HG02623 (cell line): Measurements from ENCODE around the gene PLAA.
A peak's percentile ranks its signal among the peaks of the same experiment; 100 is the strongest.

Experiments
- ATAC-seq: cut with Tn5 transposase; IDR thresholded peaks from one replicate; pipeline ENCODE4 v1.9.1; 2021; ENCODE audit warnings: moderate library complexity; ENCODE audit not compliant: unreplicated experiment

The PLAA gene

DNA sequence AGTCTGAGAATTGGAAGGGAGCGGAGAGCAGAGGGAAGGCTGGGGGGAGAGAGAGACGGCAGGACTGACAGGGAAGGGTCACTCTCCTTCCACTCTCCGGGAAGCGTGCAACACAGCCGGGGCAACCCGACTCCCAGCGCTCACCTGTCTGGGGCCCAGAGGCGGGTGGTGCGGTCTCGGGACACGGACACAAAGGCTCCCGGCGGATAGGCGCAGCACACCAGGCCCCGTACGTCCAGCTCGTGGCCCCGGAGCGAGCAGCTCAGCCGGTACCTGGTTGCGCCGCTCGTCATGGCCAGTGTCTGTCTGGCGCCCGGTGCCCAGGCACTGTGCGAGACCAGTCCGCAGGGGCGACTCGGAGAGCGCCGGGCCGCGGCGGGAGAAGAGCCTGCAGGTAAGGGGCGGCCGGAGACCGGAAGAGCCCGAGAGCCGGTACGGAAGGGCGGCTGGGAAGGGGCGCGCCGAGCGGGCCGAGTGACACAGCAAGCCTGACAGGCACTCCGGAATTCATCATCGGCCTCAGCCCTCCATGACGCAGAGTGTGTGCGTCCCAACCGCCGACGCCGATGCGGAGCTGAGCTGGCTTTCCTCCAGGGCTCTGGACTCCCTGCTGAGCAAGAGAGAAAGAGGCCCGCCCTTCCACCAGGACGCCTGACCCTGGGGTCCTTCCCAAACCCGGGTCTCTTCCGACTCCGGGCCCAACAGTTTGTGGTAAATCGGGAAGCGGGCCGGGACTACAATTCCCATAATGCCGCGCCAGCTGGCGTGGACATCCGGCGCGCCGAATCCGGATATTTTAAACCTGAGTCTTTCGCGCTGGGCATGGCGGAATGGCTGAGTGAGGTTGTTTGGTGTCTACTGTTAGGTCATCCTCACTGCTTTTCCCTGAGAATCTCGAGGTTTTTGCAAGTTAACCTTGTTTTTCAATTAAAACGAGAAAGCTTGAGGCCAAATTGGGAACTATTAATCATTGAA is at the start of gene PLAA:
Gene PLAA (minus strand): TSS at position 490 of the 975 bp plus-strand sequence. CDS start 197 bp downstream, at position 293.
- ATAC-seq, result peak; percentile 99

DNA sequence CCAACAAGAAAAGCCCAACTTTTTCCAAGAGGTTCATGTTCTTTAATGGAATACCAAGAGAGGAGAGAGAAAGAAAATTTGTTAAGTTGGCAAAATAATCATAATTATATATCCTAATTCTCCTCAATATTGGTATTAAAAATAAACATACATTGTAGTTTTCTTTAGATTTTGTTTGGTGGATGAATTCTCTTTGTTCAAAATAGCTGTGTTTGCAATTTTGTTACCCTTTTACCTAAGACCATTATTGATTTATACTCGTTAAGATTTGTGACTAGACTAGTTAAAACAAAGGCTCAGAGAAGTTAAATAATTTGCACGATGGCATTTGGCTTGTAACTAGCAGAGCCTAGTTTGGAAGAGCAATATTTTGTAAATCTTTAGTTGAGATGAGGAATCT is 48.8 kb upstream of the PLAA start:
- no peak for ATAC-seq

DNA sequence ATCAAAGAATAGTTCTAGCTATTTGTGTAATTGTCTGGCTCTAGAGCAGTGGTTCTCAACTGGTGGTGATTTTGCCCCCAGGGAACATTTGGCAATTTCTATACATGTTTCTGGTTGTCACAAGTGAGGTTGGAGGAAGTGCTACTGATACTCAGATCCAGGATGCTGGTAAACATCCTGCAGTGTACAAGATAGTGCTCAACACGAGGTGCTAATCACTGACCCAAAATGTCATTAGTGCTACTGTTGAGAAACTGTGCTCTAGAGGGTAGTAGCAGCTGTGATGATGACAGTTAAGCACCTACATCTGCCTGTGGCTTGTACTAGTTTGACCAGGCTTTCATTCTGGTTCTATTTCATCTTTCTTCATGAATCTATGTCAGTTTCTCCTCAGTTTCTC is 36.3 kb upstream of the PLAA start:
- peak; percentile 61 for ATAC-seq

DNA sequence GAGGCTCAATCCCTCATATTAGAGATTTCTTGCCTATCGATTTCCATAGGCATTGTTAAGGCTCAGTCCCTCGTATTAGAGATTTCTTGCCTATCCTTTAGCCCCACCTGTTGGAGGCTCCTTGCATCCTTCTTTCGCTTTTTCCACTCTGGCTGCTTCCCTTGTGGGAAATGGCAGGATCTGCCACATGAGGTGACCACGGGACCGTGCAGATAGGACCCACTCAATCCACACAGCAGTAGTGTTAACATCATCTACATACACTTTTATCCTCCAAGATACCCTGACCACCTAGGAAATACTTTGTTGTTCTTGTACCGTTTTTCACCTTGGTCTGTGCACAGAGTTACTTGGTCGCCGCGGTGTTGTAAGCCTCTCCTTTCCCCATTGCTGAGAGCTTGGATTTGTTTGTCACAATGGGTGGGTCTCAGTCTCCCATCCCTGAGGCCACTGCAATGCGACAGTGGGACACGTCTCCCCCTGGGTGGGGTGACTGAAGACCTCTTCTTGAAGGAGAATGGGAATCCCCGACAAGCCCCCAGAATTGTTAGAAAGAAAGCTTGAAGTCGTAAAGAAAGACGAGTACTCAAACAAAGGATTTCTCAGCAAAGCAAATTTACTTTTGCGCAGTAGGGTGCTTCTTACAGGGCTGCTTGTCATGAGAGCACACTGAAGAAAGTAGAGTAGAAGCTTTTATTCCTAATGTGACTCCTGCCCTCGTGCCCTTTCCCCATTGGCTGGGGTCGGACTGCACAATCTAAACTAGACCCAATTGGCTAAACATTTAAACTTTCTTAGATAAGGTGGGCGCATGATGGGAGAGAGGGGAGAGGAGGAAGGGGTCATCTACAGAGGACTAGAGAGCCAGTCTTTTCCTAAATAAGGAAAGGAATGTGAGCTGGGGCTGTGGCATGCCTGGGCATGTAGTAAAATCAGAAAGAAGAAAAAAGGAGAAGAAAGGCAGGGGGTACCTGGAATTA is 29.0 kb upstream of the PLAA start:
- ATAC-seq, result no peak

DNA sequence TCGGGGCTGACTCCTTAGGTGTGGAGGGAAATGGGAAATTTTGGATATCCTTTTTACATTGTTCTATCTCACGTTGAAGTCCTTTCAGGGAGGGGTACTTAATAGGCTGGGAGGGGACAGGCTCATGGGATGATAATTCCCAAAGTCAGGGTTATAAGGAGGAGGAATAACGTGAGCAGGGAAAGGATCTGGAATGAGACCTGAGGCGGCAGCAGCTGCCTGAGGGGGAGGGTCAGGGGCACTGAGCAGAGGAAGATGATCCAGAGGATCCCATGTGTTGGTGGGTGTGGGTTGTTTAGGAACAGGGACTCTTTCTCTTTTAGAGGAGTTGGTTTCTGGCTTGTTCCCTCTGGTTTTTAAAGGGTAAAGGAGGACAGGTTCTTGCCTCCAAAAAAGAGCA is 27.9 kb upstream of the PLAA start:
- ATAC-seq, result no peak

DNA sequence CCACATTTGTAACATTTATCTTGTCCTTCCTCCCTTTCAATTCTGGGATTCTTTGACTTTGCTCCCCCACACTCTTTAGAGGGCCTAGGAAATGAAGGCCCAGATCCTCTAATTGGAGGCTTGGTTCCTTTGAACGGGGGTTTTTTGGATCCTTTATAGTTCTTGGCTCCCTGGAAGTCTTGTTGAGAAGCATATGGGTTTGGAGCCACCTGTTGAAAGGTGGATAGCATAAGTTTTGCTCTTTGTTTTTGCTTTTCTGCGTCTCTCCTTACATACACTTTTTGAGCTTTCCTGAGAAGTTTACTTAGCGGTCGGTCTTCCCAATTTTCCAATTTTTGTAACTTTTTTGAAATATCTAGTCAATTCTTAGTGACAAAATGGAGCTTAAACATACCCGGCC is 26.9 kb upstream of the PLAA start:
- no peak for ATAC-seq

DNA sequence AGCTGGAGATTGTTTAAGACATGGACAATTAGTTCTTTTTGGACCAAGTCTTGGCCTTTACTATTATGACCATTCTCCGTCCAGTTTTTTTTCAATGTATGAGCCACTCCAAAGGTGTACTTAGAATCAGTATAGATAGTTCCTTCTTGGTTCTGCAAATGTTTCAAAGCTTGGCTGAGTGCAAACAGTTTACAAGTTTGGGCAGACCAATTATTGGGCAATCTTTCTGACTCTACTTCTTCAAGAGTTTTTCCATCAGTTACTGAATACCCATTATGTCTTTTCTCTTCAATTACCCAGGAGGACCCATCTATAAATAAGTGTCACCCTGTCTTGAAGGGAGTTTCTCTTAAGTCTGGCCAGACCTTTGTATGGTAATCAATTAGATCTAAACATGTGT is 24.7 kb upstream of the PLAA start:
- no peak for ATAC-seq

DNA sequence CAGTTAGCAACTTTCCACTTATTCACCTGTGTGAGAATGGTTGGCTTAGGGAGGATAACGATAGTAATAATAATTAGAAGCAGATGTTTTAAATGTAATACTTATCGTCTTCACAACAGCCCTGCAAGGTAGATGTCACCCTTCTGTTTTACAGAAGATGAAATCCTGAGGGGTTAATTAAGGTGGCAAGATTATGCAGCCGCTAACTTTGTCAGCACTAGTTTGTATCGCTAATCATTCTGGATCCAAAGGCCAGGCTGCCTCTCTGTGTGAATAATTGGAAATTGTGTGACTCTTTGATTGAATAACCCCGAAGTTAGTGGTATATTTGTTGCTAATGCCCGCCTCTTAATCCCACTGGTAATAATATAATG is 9.8 kb upstream of the PLAA start:
- ATAC-seq, result no peak

DNA sequence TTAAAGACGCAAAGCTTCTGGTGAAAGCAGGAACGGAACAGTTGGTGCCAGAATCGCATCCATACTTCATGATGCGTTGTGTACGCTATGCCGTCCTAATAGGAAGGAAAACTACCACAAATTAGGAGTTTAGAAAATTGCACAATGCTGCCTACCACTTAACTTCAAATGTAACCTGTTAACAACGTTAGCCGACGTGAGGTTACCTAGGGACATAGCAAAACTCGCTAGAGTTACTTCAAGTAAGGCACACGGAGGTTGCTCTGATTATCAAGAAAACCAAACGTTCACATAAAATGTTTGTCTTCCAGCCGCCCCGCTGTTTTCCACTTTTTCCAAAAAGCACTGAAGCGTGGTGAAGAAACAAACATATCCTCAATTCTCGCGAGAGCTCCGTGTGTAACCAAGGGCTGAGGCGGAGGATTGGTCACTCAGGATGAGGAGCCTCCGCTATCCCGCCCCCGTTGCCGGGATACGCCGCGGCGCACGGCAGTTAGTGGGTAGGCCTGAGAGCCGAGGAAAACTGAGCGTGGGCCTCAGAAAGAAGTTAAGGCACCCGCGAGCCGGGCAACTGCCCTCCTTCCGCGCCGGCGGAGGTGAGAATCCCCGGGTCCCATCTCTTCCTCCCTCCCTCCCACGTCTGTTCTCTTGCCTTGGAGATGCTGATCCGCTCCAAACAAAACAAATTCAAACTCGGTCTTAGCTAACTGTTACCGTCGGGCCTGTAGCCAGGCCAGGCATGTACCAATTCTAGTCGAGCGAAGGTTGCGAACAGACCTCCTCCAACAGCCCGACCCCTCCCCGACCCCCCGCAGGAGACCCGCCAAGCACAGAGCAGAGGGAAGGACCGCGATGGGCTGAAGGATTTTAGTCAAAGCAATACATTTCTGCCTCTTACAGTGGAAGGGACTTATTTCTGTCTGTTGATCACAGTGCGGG is 9.1 kb upstream of the PLAA start, which contains the start of gene IFT74:
Gene IFT74 (plus strand): TSS at position 492 of the 939 bp plus-strand sequence. CDS start 5,556 bp downstream, outside the sequence.
- peak; percentile 100 for ATAC-seq

DNA sequence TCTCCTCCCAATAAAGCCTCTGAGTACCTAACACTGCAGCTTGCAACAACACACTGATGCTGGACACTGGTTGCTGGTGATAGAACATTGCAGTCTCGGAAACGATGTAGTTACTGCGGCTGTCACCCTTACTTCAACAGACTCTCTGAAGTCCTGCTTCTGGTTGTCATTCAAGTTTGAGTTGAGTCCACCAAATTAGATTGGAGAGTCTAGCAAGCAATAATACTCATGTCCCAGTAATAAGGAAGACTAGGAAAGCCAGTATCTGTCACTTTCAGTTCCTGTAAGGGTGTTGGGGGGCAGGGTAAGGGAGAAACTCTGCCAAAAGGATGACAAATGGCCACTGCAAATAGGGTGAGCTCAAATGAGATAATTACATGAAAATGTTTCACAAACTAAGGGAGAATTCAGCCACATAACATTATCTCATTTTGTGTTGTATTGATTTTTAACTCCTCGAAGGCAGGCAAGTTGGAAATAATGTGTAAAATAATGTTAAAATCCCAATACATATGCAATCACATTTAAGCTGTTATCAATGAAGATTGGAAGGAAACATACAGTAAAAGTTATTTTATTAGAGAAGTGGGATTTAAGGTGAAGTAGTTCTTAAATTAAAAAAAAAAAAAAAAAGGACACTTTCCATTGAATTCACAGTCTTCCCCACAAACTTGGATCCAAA is 8.3 kb upstream of the PLAA start:
- no peak for ATAC-seq

DNA sequence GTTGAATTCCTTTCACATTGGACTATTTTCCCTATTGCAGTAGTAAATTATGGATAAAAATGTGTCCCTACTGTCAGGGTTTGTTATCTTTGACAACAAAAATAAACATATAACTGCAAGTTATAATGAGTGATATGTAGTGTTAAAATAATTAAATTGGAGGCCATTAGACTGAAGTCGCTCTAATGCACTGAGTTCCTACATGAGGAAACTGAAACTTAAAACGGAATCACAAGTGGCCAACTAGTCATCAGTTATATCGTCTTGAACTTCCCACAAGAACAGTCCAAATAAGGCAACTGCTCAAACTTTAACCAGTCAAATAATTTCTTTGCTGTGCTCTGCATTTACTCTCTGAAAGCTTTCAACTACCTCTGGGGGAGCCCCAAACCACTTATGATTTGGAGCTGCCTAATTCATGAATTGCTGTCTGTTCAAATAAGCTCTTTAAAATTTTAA is 7.0 kb upstream of the PLAA start:
- ATAC-seq, result no peak

DNA sequence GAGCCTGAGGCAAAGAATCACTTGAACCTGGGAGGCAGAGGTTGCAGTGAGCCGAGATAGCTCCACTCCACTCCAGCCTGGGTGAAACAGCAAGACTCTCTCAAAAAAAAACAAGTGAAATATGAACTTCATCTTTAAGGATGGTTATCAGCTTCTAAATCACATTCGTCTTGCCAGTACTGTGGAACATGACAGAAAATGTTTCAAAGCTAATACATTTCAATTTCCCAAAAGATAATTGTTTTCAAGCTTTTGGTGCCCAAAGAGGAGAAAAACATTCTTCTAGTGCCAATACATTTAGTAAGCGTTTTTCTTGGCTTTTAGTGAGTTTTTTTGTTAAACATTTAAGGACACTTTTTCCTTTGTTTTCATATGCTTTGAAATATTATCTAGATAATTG is 4.8 kb upstream of the PLAA start:
- ATAC-seq, result no peak

DNA sequence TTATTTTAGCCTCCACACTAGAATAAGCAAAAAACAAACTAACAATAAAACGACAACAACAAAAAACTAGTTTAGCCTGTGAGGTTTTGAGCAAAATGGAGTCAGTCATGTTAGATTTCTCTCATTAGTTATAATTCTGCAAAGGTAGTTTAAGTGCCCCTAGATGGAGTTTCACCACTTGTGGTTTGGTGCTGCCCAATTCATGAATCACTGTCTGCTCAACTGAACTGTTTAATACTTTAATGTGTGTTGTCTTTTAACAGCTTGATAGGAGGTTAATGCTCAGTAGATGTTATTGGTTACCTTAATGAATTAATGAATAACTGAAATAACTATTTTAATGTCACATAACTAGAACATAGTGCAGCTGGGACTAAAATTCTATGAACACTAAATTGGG is 3.5 kb upstream of the PLAA start:
- ATAC-seq, result no peak

DNA sequence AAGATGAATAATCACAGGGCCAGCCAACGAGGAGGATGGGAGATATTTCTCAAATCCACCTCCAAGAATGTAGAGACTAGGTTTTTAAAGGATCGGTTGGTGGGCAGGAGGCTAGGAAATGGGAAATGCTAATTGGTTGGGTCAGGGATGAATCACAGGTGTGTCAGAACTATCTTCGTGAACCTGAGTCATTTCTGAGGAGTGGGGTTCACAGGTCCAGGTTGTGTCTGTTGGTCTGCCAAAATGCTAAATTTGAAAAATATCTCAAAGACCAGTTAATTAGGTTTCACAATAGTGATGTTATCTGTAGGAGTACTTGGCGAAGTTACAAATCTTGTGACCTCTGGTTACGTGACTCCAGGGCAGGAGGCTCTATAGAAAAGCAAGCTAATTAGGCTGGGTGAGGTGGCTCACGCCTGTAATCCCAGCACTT is 2.6 kb upstream of the PLAA start:
- no peak for ATAC-seq

DNA sequence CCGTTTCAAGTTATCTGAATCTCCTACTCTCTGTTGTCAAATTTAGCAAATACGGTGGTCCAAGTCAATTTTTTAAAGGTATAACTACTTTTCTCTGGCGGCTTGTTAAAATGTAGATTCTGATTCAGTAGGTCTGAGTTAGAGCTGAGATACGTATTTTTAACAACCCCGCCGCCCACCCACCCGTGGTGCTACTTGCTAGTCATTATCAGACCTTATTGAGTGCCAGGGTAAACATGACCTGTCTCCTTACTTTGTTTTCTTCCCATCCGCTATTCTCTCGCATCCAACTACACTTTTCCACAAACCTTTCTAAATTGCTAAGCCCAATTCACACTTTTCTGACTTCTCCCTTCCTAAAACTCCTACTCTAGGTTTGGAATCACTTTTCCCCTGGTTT is 694 bp upstream of the PLAA start:
- no peak for ATAC-seq

DNA sequence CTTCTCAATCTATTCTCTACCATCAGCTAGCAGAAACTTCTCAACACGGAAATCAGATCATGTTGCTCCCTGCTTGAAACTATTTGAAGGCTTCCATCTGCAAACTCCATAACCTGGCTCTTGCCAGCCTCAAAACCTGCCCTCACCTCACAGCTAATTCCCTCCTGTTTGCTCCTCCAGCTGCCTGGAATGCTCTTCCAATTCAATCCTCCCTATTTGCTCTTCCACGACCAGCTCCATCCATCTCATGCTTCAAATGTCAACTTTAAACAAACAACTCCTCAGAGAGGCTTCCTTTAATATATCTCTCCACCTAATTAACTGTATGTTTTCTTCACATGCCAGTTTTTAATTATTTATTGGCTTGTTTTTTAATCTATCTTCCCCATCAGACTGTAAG is 1.5 kb downstream of the PLAA start:
- no peak for ATAC-seq

DNA sequence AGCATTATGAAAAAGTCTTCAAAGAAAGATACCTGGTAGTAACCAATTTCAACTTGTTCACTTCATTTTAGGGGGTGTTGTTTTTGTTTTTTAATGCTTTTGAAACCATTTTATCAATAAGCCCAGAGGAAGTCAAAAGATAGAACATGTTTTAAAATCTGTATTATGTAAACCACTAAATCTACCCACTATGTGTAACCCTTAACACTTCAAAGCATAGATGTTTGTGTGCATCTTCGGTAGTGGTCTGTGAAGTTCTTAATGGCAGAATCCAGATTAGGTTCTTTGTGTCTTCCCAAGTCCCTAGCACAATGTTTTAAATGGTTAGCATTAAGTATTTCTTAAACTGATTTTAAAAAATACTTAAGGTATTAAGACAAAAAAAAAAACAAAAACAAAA is 6.3 kb downstream of the PLAA start:
- ATAC-seq, result no peak

DNA sequence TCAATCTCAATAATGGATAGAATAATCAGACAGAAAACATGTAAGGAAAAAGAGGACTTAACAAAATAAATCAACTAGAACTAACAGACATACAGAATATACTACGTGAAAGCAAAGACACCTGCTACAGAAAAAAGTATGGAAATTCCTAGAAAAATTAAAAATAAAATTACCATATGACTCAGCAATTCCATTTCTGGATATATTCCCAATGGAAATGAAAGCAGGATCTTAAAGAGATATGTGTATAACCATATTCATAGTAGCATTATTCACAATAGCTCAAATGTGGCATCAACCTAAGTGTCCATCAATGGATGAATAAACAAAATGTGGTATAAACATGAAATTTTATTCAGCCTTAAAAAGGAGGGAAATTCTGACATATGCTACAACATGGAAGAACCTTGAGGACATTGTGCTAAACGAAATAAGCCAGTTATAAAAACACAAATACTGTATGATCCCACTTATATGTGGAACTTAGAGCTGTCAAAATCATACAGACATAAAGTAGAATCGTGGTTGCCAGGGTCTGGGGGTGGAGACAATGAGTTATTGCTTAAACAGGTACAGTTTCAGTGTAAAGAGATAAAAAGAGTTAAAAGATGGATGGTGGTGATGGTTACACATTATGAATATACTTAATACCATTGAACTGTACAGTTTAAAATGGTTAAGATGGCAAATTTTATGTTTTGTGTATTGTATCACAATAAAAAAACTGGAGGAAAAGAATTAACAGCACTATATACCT is 6.9 kb downstream of the PLAA start:
- no peak for ATAC-seq

DNA sequence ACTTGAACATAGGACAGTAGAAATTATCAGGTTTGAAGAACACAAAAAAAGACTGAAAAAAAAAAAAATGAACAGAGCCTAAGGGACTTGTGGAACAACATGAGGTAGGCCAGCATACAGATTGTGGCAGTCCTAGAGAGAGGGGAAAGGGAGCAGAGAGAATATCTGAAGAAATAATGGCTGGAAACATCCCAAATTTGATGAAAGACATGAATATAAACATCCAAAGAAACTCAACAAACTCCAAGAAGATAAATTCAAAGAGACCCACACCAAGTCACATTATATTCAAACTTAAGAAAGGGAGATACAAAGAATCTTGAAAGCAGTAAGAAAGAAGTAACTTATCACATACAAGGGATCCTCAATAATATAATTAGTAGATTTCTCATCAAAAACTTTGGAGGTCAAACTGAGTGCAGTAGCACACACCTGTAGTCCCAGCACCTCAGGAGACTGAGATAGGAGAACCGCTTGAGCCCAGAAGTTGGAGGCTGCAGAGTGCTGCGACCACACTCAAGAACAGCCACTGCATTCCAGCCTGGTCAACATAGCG is 9.1 kb downstream of the PLAA start:
- no peak for ATAC-seq
